OCI-LY7 (cell line): ENCODE measurements around the gene FAM9B. TPM values are rescaled to one million over a fixed set of nuclear protein-coding genes. Genes with fewer than 3 reads are reported as not detected.

Source experiments
- BruUV-seq: library from RNA; stranded (reverse); fragments of 400-500 nt; replicated peaks from 2 replicates; lab custom pipeline; 2021; lab: Mats Ljungman, UMichigan
- CTCF ChIA-PET: fragments of 300-600 bp; sonication (Branson Sonifier 250); formaldehyde crosslinking; loops from one replicate; lab custom pipeline; 2022; ENCODE audit warnings: antibody characterized with exemption; ENCODE audit not compliant: unreplicated experiment; lab: Charles Lee
- POLR2A ChIA-PET: fragments of 300-600 bp; sonication (Branson Sonifier 250); formaldehyde crosslinking; loops from one replicate; lab custom pipeline; 2022; ENCODE audit warnings: antibody characterized with exemption; lab: Charles Lee
- DNase-seq: peaks from one replicate; pipeline ENCODE4 v3.0.0-alpha.2; 2015; ENCODE audit warnings: low spot score
- H2AFZ ChIP-seq: fragments of 200-600 bp; sonication (generic), shearing (Covaris generic); 2 replicates; pipeline ENCODE4 v1.6.1; 2014; ENCODE audit warnings: mild to moderate bottlenecking, antibody characterized with exemption, low read length, moderate library complexity
- H3K27ac ChIP-seq: fragments of 200-600 bp; sonication (generic); 2 replicates; pipeline ENCODE4 v1.5.1; 2014; ENCODE audit warnings: mixed run types, low read depth, mild to moderate bottlenecking, moderate library complexity, low read length, inconsistent platforms; ENCODE audit not compliant: poor library complexity, severe bottlenecking
- H3K36me3 ChIP-seq: fragments of 200-600 bp; sonication (generic); 2 replicates; pipeline ENCODE4 v1.6.1; 2014; ENCODE audit warnings: mild to moderate bottlenecking, antibody characterized with exemption, low read length, moderate library complexity, mixed read lengths; ENCODE audit not compliant: insufficient read depth
- H3K4me1 ChIP-seq: fragments of 200-600 bp; sonication (generic); 2 replicates; pipeline ENCODE4 v1.5.1; 2014; ENCODE audit warnings: mild to moderate bottlenecking, low read length; ENCODE audit not compliant: insufficient read depth, poor library complexity, severe bottlenecking
- H3K4me2 ChIP-seq: fragments of 200-600 bp; sonication (generic); 2 replicates; pipeline ENCODE4 v1.6.1; 2014; ENCODE audit warnings: mild to moderate bottlenecking, low read length
- H3K4me3 ChIP-seq: fragments of 200-600 bp; sonication (generic); 2 replicates; pipeline ENCODE4 v1.5.1; 2014; ENCODE audit warnings: mild to moderate bottlenecking, low read depth, low read length; ENCODE audit not compliant: poor library complexity, severe bottlenecking
- H3K79me2 ChIP-seq: fragments of 200-600 bp; sonication (generic); 2 replicates; pipeline ENCODE4 v1.6.1; 2016; ENCODE audit warnings: low read depth, mild to moderate bottlenecking, low read length, moderate library complexity, mixed read lengths; ENCODE audit not compliant: insufficient read depth
- H3K9me2 ChIP-seq: fragments of 200-600 bp; sonication (generic); 2 replicates; pipeline ENCODE4 v1.6.1; 2016; ENCODE audit warnings: mild to moderate bottlenecking, low read length, mixed read lengths; ENCODE audit not compliant: insufficient read depth
- H3K9me3 ChIP-seq: fragments of 200-600 bp; sonication (generic); 2 replicates; pipeline ENCODE4 v1.6.1; 2014; ENCODE audit warnings: mild to moderate bottlenecking, mixed run types, low read length, mixed read lengths
- H4K20me1 ChIP-seq: fragments of 200-600 bp; sonication (generic); 2 replicates; pipeline ENCODE4 v1.6.1; 2014; ENCODE audit warnings: mild to moderate bottlenecking, antibody characterized with exemption, low read length, moderate library complexity, mixed read lengths; ENCODE audit not compliant: insufficient read depth
- CTCF ChIP-seq: fragments of 200-600 bp; sonication (generic); conservative IDR thresholded peaks from 2 replicates; pipeline ENCODE4 v1.5.1; 2014; ENCODE audit warnings: mild to moderate bottlenecking, antibody characterized with exemption, low read length, moderate library complexity, mixed read lengths
- EZH2phosphoT487 ChIP-seq: fragments of 200-600 bp; sonication (generic); IDR thresholded peaks from 2 replicates; pipeline ENCODE4 v1.6.1; 2018; ENCODE audit warnings: low read depth, borderline replicate concordance, mild to moderate bottlenecking, mixed run types, antibody characterized with exemption, low read length, moderate library complexity, mixed read lengths
- intact Hi-C: fragments of 100-400 bp; cut with micrococcal nuclease; formaldehyde crosslinking; loops from one replicate; pipeline ENCODE4 v1.10.0; 2022; ENCODE audit not compliant: unreplicated experiment
- total RNA-seq, 2 experiments: library from RNA; depleted of rRNA in 1 of 2; stranded (reverse); fragments of >200 nt in 1 of 2; shearing (Covaris generic) in 1 of 2; gene quantifications; 2 replicates each; pipeline ENCODE4 v1.2.3, GENCODE V29; 2014 to 2022

The FAM9B gene
- total RNA-seq, 2 experiments from 2014 or later: not detected

GRCh38 chrX:9052081-9052480 is 18.2 kb upstream of the FAM9B start:
- TF ChIP-seq CTCF (no peak), EZH2phosphoT487 (no peak)
- DNase-seq: no peak
- Histone ChIP-seq H3K27ac (no peak overlapping the region), H3K79me2 (no peaks in the 10 kb centered on the region), H3K9me2 (no peaks in the 10 kb centered on the region), H3K4me2 (no peak overlapping the region), H2AFZ (no peak overlapping the region), H3K36me3 (no peaks in the 10 kb centered on the region), H3K4me1 (no peaks in the 10 kb centered on the region), H4K20me1 (no peaks in the 10 kb centered on the region), H3K9me3 (no peaks in the 10 kb centered on the region), H3K4me3 (no peak overlapping the region)
- CTCF ChIA-PET: no interaction called here
- BruUV-seq: no TSS peak
- intact Hi-C loops: no loop called here
- POLR2A ChIA-PET: interaction anchor here (0.6 kb wide), 1 partner anchor 61 kb away, joined by 3 read pairs; no protein-coding TSS in a partner anchor

GRCh38 chrX:9050331-9050730 is 16.4 kb upstream of the FAM9B start:
- intact Hi-C loops: no loop called here
- no peak for DNase-seq
- no TSS peak for BruUV-seq
- H4K20me1 ChIP-seq: no peaks in the 10 kb centered on the region
- TF ChIP-seq EZH2phosphoT487 (no peak), CTCF (no peak)
- no peak overlapping the region for H3K4me3 ChIP-seq
- ChIA-PET CTCF (no interaction called here), POLR2A (no interaction called here)
- no peak overlapping the region for H2AFZ ChIP-seq
- no peaks in the 10 kb centered on the region for H3K79me2 ChIP-seq
- H3K4me2 ChIP-seq: no peak overlapping the region
- no peaks in the 10 kb centered on the region for H3K4me1 ChIP-seq
- no peaks in the 10 kb centered on the region for H3K36me3 ChIP-seq
- H3K27ac ChIP-seq: no peak overlapping the region
- no peaks in the 10 kb centered on the region for H3K9me3 ChIP-seq
- no peaks in the 10 kb centered on the region for H3K9me2 ChIP-seq

- H3K9me3 ChIP-seq: no peaks in the 10 kb centered on the region
- ChIA-PET CTCF (no interaction called here), POLR2A (no interaction called here)
- no peak for DNase-seq
- no peak overlapping the region for H3K4me2 ChIP-seq
- no peak overlapping the region for H2AFZ ChIP-seq
- no TSS peak for BruUV-seq
- no peaks in the 10 kb centered on the region for H3K79me2 ChIP-seq
- intact Hi-C loops: no loop called here
- no peak overlapping the region for H3K27ac ChIP-seq
- H3K4me3 ChIP-seq: no peak overlapping the region
- TF ChIP-seq CTCF (no peak), EZH2phosphoT487 (no peak)
- no peaks in the 10 kb centered on the region for H3K9me2 ChIP-seq
- H3K36me3 ChIP-seq: no peaks in the 10 kb centered on the region
- no peaks in the 10 kb centered on the region for H4K20me1 ChIP-seq
- no peaks in the 10 kb centered on the region for H3K4me1 ChIP-seq
Observed at GRCh38 chrX:9048801-9049200, 14.9 kb upstream of the FAM9B start.
